Spleen (tissue), 7 donors: ENCODE data around the gene AKAP6.

Source experiments
- CTCF ChIP-seq, 11 experiments: fragments of 200-600 bp in 7 of 11; fragments of 450-650 bp in 4 of 11; sonication (generic) in 4 of 11; IDR thresholded peaks in 8 of 11; conservative IDR thresholded peaks in 3 of 11; 1 replicate in 7 of 11; 2 replicates in 4 of 11; pipeline versions ENCODE4 v1.4.0 to v1.8.0; 2016 to 2021; ENCODE audit warnings: antibody characterized with exemption in 11 of 11, inconsistent platforms in 4 of 11, mild to moderate bottlenecking in 1 of 11
- POLR2AphosphoS5 ChIP-seq, 3 donors: sonication (generic); formaldehyde crosslinking; IDR thresholded peaks; one replicate each; pipeline ENCODE4 v1.5.1; 2017; ENCODE audit warnings: antibody characterized with exemption in 3 of 3
- donor health status: DM: no; HTN: no; CAD: no; lungs with moderate emphysema.
- donor health status: DM: no; HTN: no; CAD: no.
- donor health status: DM: no; HTN: no; CAD: no.

- TF ChIP-seq CTCF (IDR thresholded peaks at IDR 0.05 in 8 of 11, conservative IDR thresholded peaks at IDR 0.05 in 3 of 11) (no peak), POLR2AphosphoS5 (IDR thresholded peaks at IDR 0.05) (no peak)
Observed at GRCh38 chr14:32524609-32525375, 195.7 kb downstream of the AKAP6 start.
